Common myeloid progenitor, CD34-positive (primary cell): ENCODE measurements around the gene PAX5.

Source experiments
- CTCF ChIA-PET: fragments of 350-600 bp; sonication (Branson Sonifier 250); formaldehyde crosslinking; loops from one replicate; lab custom pipeline; 2021; ENCODE audit warnings: antibody characterized with exemption; lab: Charles Lee
- POLR2A ChIA-PET: fragments of 350-600 bp; sonication (Branson Sonifier 250); formaldehyde crosslinking; loops from one replicate; lab custom pipeline; 2021; ENCODE audit warnings: antibody characterized with exemption; lab: Charles Lee
- DNase-seq, 3 donors: peaks; one replicate each; pipeline versions ENCODE4 v3.0.0 to v3.0.0-alpha.2; 2013
- H3K27ac ChIP-seq, 2 experiments: 1 replicate in 1 of 2; 2 replicates in 1 of 2; pipeline ENCODE4 v1.7.0; 2013; ENCODE audit warnings: inconsistent platforms in 2 of 2, low read length in 2 of 2, mild to moderate bottlenecking in 2 of 2, low read depth in 1 of 2, moderate library complexity in 1 of 2; ENCODE audit not compliant: severe bottlenecking in 2 of 2, insufficient read depth in 1 of 2, poor library complexity in 1 of 2
- H3K27me3 ChIP-seq, 5 experiments: replicated peaks in 2 of 5; 1 replicate in 3 of 5; 2 replicates in 2 of 5; pipeline versions ENCODE4 v1.6.1 to v1.7.0; 2013; ENCODE audit warnings: low read length in 4 of 5, mild to moderate bottlenecking in 2 of 5, moderate library complexity in 2 of 5, inconsistent platforms in 1 of 5; ENCODE audit not compliant: insufficient read depth in 5 of 5, control insufficient read depth in 4 of 5
- H3K36me3 ChIP-seq, 4 experiments: 1 replicate in 2 of 4; 2 replicates in 2 of 4; pipeline versions ENCODE4 v1.6.1 to v1.7.0; 2013; ENCODE audit warnings: low read length in 3 of 4, control low read depth in 1 of 4, mild to moderate bottlenecking in 1 of 4; ENCODE audit not compliant: control insufficient read depth in 4 of 4, insufficient read depth in 4 of 4
- H3K4me1 ChIP-seq, 4 experiments: 1 replicate in 3 of 4; 2 replicates in 1 of 4; pipeline versions ENCODE4 v1.6.1 to v1.7.1; 2013; ENCODE audit warnings: low read length in 3 of 4, mild to moderate bottlenecking in 3 of 4, control low read depth in 1 of 4, inconsistent platforms in 1 of 4, moderate library complexity in 1 of 4; ENCODE audit not compliant: control insufficient read depth in 4 of 4, insufficient read depth in 4 of 4; ENCODE audit errors: control extremely low read depth in 1 of 4
- H3K4me3 ChIP-seq, 7 experiments: 1 replicate in 4 of 7; 2 replicates in 3 of 7; pipeline versions ENCODE4 v1.5.1 to v1.7.0; 2013; ENCODE audit warnings: mild to moderate bottlenecking in 7 of 7, low read length in 6 of 7, moderate library complexity in 6 of 7, inconsistent platforms in 2 of 7, low read depth in 2 of 7, control low read depth in 1 of 7; ENCODE audit not compliant: insufficient read depth in 4 of 7, control insufficient read depth in 1 of 7; ENCODE audit errors: extremely low read depth in 1 of 7
- H3K9me3 ChIP-seq, 5 experiments: 1 replicate in 4 of 5; 2 replicates in 1 of 5; pipeline versions ENCODE4 v1.6.1 to v1.7.1; 2013; ENCODE audit warnings: low read length in 4 of 5, mild to moderate bottlenecking in 2 of 5, inconsistent platforms in 1 of 5, low read depth in 1 of 5, moderate library complexity in 1 of 5; ENCODE audit not compliant: control insufficient read depth in 4 of 5, insufficient read depth in 2 of 5; ENCODE audit errors: control extremely low read depth in 1 of 5
- WGBS: methylation state at CpG from one replicate; pipeline ENCODE4 v1.1.5; 2013; ENCODE audit not compliant: insufficient coverage; 5-methylcytosine and 5-hydroxymethylcytosine counted together

Gene PAX5

DNA sequence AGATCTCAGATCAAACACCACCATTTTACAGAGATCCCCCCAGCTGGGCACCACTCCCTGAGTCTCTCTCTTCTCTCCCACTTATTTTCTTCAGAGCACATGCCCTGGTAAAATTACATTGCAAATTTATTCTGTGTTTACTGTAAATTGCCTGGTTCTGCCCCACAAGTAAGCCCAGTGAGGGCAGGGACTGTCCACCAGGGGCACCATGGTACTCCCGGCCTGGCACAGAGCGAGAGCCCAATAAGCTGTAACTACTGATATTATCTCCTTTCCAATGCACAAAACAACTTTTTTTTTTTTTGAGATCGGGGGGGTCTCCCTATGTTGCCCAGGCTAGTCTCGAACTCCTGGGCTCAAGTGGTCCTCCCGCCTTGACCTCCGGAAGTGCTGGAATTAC, 123.0 kb downstream of the PAX5 start:
- DNase-seq: no peak
- CTCF ChIA-PET: interaction anchor here (1.2 to 2.0 kb wide), 3 partner anchors 19 to 41 kb away, joined by 4 to 10 read pairs (median 4); no protein-coding TSS in a partner anchor
- Histone ChIP-seq H3K9me3 (peaks cover 0 to 1% (median 0%) of the 10 kb centered on the region in 5 experiments), H3K4me3 (no peak overlapping the region), H3K27me3 (peaks cover 0 to 32% (median 18%) of the 10 kb centered on the region in 5 experiments), H3K27ac (no peak overlapping the region), H3K4me1 (peaks cover 0 to 10% (median 8%) of the 10 kb centered on the region in 4 experiments), H3K36me3 (no peaks in the 10 kb centered on the region)
- POLR2A ChIA-PET: no interaction called here
- 95% methylated on average over 3 of the region's 6 CpGs for WGBS

DNA sequence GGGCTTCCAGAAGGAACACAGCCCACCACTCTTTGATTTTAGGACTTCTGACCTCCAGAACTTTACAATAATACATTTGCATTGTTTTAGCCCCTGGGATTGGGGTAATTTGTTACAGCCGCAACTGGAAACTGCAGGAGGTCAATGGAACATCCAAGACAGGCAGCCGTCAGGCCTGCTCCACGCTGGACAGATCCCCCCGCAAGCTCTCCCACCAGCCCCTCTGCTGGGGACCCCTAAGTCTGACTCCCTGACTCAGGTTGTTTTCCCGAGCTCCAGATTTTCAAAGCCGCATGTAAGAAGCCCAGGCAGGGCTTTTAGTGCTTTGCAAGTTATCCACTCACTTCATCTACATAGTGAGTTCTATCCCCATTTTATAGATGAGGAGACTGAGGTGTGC, 127.6 kb downstream of the PAX5 start:
- Histone ChIP-seq H3K27ac (no peak overlapping the region), H3K27me3 (peaks cover 0 to 45% (median 18%) of the 10 kb centered on the region in 5 experiments), H3K36me3 (no peaks in the 10 kb centered on the region), H3K4me3 (no peak overlapping the region), H3K4me1 (peaks cover 0 to 10% (median 8%) of the 10 kb centered on the region in 4 experiments), H3K9me3 (no peaks in the 10 kb centered on the region)
- WGBS: 100% methylated on average over 2 of the region's 6 CpGs
- POLR2A ChIA-PET: no interaction called here
- DNase-seq: no peak
- CTCF ChIA-PET: interaction anchor here (0.9 to 1.2 kb wide), 2 partner anchors 33 to 83 kb away, joined by 3 read pairs; no protein-coding TSS in a partner anchor

DNA sequence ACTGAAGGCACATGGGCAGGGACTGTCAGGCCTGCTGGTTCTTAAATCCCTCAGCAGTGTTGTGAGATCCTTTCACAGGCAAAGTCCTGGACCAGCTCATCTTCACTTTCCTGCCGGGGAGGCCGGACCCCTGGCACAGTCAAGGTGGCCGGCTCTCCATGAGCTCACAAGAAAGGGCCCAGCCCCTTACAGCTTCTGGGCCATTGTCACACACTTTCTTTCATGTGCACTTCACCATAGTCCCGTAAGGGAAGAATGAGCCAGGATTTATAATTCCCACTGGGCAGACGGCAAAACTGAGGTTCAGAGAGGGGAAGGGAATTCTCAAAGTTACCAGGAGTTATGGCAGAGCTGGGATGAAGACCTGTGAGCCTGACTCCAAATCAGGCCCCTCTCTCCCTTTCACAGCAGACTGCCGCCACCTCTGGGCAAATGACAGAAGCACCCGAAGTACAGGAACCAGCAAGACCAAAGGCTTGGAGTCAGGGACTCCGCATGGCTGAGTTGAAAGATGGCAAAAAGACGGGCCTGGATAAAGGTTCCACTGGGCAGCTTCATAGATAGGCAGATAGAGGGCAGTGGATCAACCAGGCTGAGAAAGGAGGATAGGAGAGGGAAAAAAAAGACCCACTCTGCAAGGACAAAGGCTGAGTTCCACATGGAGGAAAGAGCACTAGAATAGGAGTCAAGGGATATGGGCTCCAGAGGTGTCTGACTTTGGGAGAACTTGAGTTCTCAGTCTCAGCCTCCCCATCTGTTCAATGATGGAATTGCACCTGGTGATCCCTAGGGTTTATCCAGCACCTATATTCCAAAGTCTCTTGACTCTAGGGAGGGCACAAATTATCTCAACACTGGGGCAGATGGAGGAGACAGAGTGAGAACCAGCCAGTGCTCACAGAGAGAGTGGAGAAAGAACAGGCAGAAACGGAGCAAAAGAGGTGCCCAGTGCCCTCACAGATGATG, 128.7 kb downstream of the PAX5 start:
- H3K4me3 ChIP-seq: no peak overlapping the region
- DNase-seq: no peak
- H3K36me3 ChIP-seq: no peaks in the 10 kb centered on the region
- H3K9me3 ChIP-seq: no peaks in the 10 kb centered on the region
- ChIA-PET POLR2A (no interaction called here), CTCF (interaction anchor here (0.8 to 0.9 kb wide), 2 partner anchors 9 to 32 kb away, joined by 3 to 4 read pairs; no protein-coding TSS in a partner anchor)
- peaks cover 0 to 51% (median 18%) of the 10 kb centered on the region in 5 experiments for H3K27me3 ChIP-seq
- no peak overlapping the region for H3K27ac ChIP-seq
- 85% methylated on average over 8 of the region's 10 CpGs for WGBS
- H3K4me1 ChIP-seq: peaks cover 0 to 5% (median 4%) of the 10 kb centered on the region in 4 experiments

DNA sequence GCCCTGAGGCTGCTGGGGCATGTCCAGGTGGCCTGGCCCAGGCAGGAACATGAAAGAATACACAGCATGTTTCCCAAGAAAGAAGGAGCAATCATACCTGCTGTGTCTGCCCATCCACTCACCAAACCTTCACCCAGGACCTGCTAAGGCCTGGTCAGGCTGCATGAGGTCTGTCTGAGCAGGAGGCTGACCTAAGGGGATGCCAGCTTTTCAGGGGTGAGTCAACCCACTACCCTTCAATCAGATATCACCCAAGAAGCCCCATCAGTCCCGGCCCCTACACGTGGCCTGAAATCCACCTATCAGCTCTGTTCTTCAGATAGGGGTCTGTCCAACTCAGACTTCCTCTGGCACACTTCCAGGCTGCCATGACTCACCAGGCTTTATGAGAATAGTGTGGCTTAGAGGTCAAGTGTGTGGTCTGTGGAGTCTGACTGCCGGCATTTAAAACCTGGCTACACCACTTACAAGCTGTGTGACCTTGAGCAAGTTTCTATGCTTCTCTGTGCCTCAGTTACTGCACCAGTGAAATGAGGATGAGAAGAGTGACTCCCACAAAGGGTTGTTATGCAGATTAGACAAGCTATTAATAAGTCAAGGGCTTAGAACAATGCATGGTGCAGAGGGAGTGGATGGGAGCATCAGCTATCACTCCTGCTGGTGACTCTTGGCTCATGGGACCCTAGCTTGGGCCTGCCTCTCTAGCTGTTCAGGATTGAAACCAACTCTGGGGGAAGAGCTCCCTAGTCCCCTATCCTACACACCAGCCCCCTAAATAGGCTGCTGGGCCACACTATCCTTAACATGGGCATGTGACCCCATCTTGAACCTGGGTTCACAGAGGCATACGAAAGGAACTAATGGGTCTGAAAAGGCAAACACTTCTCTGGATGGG, 130.3 kb downstream of the PAX5 start:
- DNase-seq: peak; percentile 67 to 87 (median 85)
- no peak overlapping the region for H3K27ac ChIP-seq
- ChIA-PET CTCF (interaction anchor here (0.8 to 1.3 kb wide), 4 partner anchors 10 to 41 kb away, joined by 3 to 4 read pairs (median 4); no protein-coding TSS in a partner anchor), POLR2A (interaction anchor here (1.2 kb wide), 1 partner anchor 54 kb away, joined by 3 read pairs; no protein-coding TSS in a partner anchor)
- peaks cover 2 to 48% (median 11%) of the 10 kb centered on the region in 5 experiments for H3K27me3 ChIP-seq
- H3K36me3 ChIP-seq: no peaks in the 10 kb centered on the region
- H3K4me1 ChIP-seq: peaks cover 0 to 5% (median 4%) of the 10 kb centered on the region in 4 experiments
- no peak overlapping the region for H3K4me3 ChIP-seq
- H3K9me3 ChIP-seq: no peaks in the 10 kb centered on the region
- WGBS: no CpG with 5 or more reads among the region's 4 CpGs

DNA sequence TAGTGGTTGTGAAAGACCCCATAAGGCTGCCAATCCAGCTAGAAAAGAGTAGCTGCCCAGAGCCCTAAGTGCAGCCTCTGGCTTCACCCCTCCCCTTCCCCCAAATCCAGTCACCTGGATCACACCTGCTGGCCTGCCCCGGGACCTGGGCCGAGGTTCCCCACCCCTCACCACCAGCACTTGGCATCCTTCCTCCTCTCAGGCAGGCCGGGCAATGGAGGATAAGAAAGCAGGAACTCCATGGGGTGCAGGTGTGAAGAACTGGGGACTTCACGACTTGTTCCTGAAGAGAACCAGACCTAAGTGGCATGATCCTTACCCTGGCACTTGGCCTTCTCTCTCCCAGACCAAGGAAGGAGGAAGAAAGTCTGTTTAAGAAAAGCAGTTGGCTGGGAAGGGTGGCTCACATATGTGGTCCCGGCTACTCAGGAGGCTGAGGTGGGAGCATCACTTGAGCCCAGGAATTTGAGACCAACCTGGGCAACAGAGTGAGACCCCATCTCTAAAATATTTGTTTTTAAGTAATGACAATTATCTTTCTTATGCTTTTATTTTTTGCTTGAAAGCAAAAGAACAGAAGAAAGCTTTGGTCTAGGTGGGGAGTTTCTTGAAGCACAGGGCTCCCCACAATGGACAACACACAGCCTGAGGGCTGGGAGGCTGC, 131.1 kb downstream of the PAX5 start:
- WGBS: 71% methylated on average over 1 of the region's 5 CpGs
- ChIA-PET POLR2A (interaction anchor here (1.2 kb wide), 1 partner anchor 53 kb away, joined by 3 read pairs; no protein-coding TSS in a partner anchor), CTCF (interaction anchor here (1.2 kb wide), 1 partner anchor 29 kb away, joined by 4 read pairs; no protein-coding TSS in a partner anchor)
- DNase-seq: no peak
- Histone ChIP-seq H3K9me3 (no peaks in the 10 kb centered on the region), H3K4me3 (no peak overlapping the region), H3K27ac (no peak overlapping the region), H3K27me3 (peaks cover 2 to 41% (median 6%) of the 10 kb centered on the region in 5 experiments), H3K4me1 (peaks cover 0 to 5% (median 4%) of the 10 kb centered on the region in 4 experiments), H3K36me3 (no peaks in the 10 kb centered on the region)

DNA sequence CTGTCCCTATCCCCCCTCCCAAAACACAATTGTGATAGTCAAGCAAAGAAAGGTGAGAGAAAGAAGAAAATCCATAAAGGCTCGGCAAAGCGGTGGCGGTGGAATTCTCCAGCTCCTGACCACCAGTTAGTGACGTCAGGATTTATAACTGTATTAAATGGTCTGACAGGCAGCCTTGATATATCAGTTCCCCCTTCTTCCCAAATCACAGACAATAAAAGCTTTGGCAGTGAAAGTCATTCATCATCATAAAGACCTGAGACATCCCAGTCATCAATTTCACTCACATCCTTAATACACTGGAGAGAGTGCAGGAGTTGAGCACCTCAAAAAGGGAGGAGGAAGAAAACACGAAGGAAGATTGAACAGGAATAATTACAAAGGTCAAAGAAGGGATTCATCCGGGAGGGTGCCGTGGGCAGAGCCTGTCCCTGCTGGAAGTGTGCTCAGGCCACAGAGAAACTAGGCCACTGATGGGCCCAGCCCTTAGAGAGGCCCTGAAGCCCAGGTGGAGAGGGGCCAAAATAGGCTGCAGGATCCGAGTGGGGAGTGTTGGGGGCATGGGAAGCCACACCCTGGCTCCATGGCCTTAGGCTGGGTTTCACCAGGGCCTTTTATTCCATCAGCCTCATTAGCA, 131.9 kb downstream of the PAX5 start:
- Histone ChIP-seq H3K27me3 (peaks cover 2 to 38% (median 4%) of the 10 kb centered on the region in 5 experiments), H3K9me3 (no peaks in the 10 kb centered on the region), H3K4me1 (peaks cover 0 to 5% (median 4%) of the 10 kb centered on the region in 4 experiments), H3K27ac (no peak overlapping the region), H3K36me3 (no peaks in the 10 kb centered on the region), H3K4me3 (no peak overlapping the region)
- POLR2A ChIA-PET: no interaction called here
- no peak for DNase-seq
- 89% methylated on average over 5 of the region's 8 CpGs for WGBS
- CTCF ChIA-PET: no interaction called here
